ENCODE measurements around the gene TEDDM1. TPM values are rescaled to one million over a fixed set of nuclear protein-coding genes. Genes with fewer than 3 reads are reported as not detected.

Gene TEDDM1
- total and polyA plus RNA-seq, 2 of the 13 experiments (the other 11 are each of a cell fraction or from before 2014, with no cell fraction given) = not detected

DNA sequence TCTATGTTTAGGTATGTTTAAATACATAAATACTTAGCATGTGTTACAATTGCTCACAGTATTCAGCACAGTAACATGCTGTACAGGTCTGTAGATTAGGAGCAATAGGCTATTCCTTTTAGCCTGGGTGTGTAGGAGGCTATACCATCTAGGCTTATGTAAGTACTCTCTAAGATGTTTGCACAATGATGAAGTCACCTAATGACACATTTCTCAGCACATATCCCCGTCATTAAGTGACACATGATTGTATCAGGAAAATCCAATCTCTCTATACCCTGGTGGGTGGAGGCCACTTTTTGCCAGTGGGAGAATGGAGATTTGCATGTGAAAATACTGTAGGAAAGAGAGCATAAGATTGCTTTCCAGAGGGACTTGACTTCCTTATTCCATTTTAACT, 5.5 kb upstream of the TEDDM1 start:
- POLR2A ChIA-PET = no interaction called here
- H3K9ac ChIP-seq (ENCODE audit: insufficient read depth, low read depth, low read length) = no peak overlapping the region
- H2AFZ ChIP-seq (ENCODE audit: low read length) = no peak overlapping the region
- no peaks in the 10 kb centered on the region for H3K79me2 ChIP-seq (ENCODE audit: insufficient read depth, low read length)
- no peak for DNase-seq (ENCODE audit: low spot score)
- CTCF ChIA-PET (ENCODE audit: low intra/inter-chr PET ratio, low total read pairs) = no interaction called here
- intact Hi-C loops (cut with micrococcal nuclease; ENCODE audit: unreplicated experiment) = no loop called here
- H3K27me3 ChIP-seq (ENCODE audit: control insufficient read depth in 1 of 2, insufficient read depth in 2 of 2, low read length in 2 of 2) = no peaks in the 10 kb centered on the region
- TF ChIP-seq, protein P1, sequence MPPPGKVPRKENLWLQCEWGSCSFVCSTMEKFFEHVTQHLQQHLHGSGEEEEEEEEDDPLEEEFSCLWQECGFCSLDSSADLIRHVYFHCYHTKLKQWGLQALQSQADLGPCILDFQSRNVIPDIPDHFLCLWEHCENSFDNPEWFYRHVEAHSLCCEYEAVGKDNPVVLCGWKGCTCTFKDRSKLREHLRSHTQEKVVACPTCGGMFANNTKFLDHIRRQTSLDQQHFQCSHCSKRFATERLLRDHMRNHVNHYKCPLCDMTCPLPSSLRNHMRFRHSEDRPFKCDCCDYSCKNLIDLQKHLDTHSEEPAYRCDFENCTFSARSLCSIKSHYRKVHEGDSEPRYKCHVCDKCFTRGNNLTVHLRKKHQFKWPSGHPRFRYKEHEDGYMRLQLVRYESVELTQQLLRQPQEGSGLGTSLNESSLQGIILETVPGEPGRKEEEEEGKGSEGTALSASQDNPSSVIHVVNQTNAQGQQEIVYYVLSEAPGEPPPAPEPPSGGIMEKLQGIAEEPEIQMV (CRISPR knock-in tag; IDR thresholded peaks at IDR 0.05; ENCODE audit: low read depth) = no peak
- no peak for TF ChIP-seq SALL2 (CRISPR knock-in tag; IDR thresholded peaks at IDR 0.05)
- TF ChIP-seq ZNF446 (CRISPR knock-in tag; IDR thresholded peaks at IDR 0.05) = no peak
- TF ChIP-seq HNF4G (IDR thresholded peaks at IDR 0.05; ENCODE audit: borderline replicate concordance, low read depth, low read length) = no peak
- TF ChIP-seq HNF4G (CRISPR knock-in tag; IDR thresholded peaks at IDR 0.05; ENCODE audit: borderline replicate concordance, low read depth) = no peak
- no peak for TF ChIP-seq ZNF572 (CRISPR knock-in tag; IDR thresholded peaks at IDR 0.05)
- TF ChIP-seq ZNF260 (CRISPR knock-in tag; IDR thresholded peaks at IDR 0.05; ENCODE audit: borderline replicate concordance, low read depth) = no peak
- TF ChIP-seq, protein P2, sequence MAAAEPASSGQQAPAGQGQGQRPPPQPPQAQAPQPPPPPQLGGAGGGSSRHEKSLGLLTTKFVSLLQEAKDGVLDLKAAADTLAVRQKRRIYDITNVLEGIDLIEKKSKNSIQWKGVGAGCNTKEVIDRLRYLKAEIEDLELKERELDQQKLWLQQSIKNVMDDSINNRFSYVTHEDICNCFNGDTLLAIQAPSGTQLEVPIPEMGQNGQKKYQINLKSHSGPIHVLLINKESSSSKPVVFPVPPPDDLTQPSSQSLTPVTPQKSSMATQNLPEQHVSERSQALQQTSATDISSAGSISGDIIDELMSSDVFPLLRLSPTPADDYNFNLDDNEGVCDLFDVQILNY (CRISPR knock-in tag; conservative IDR thresholded peaks at IDR 0.05) = no peak
- no peak for TF ChIP-seq ZBTB7A (CRISPR knock-in tag; IDR thresholded peaks at IDR 0.05)
- no peak overlapping the region for H3K27ac ChIP-seq (ENCODE audit: extremely low read length, insufficient read depth, low read length)
- no TSS peak for BruUV-seq (replicated peaks)
- peaks cover 17% of the 10 kb centered on the region for H3K4me1 ChIP-seq (ENCODE audit: insufficient read depth, low read length)
- ATAC-seq = no peak
- no peaks in the 10 kb centered on the region for H3K36me3 ChIP-seq (replicated peaks in 1 of 2; ENCODE audit: control insufficient read depth in 1 of 2, insufficient read depth in 2 of 2, low read length in 2 of 2)
- peaks cover 11% of the 10 kb centered on the region for H3K9me3 ChIP-seq (ENCODE audit: low read length)
- H4K20me1 ChIP-seq (ENCODE audit: insufficient read depth, low read length) = no peaks in the 10 kb centered on the region
- no peak overlapping the region for H3K4me3 ChIP-seq (replicated peaks in 1 of 3; ENCODE audit: insufficient read depth in 1 of 3, low read depth in 2 of 3, low read length in 3 of 3)
- no peak for FAIRE-seq
- H3K4me2 ChIP-seq (ENCODE audit: low read depth, low read length) = no peak overlapping the region
- 0% methylated on average over 1 of the region's 1 CpG for whole genome bisulfite sequencing (ENCODE audit: low lambda C conversion rate)
- in situ Hi-C loops (cut with HindIII; ENCODE audit: extremely low pct_ligation_motif_present, low pct_unique_long_range_greater_than_20kb) = no loop called here
